Measurements from ENCODE around the gene PRDM8. TPM values are rescaled to one million over a fixed set of nuclear protein-coding genes. Genes with fewer than 3 reads are reported as not detected.

PRDM8 gene
- total RNA-seq (1 to 10 TPM in 1 of 6 donors, under 1 TPM in 5; 0.14 to 1.5 (median 0.60) TPM), polyA plus RNA-seq (under 1 TPM; 0.28 to 0.49 TPM)

- peaks cover 0 to 49% (median 7%) of the 10 kb centered on the region in 4 donors for H3K27me3 ChIP-seq
- FAIRE-seq (no peak), ATAC-seq (peak in 1 of 4 donors; percentile 3), DNase-seq (no peak)
- peak within 1 kb of the TSS in 1 of 4 donors; percentile 23 for H3K4me3 ChIP-seq
- no peak within 1 kb of the TSS for H3K27ac ChIP-seq
- intact Hi-C loops (cut with DNase I) = no loop called here
- WGBS, 2 donors = 5 to 8% methylated on average over 42 of the region's 42 CpGs
- TF ChIP-seq CTCF (IDR thresholded peaks at IDR 0.05) = no peak
- no peaks in the 10 kb centered on the region for H3K9me3 ChIP-seq
- peaks cover 0 to 6% (median 0%) of the 10 kb centered on the region in 3 donors for H3K4me1 ChIP-seq
- no peaks in the 10 kb centered on the region for H3K36me3 ChIP-seq
Observed at GRCh38 chr4:80196922-80197573, at the start of gene PRDM8. PRDM8 (plus strand) TSS chr4:80197503; CDS start chr4:80200081, 2,578 bp downstream.

- H3K36me3 ChIP-seq = no peaks in the 10 kb centered on the region
- 60 to 66% methylated on average over 1 of the region's 1 CpG for WGBS, 2 donors
- H3K27ac ChIP-seq = no peak overlapping the region
- no peaks in the 10 kb centered on the region for H3K27me3 ChIP-seq
- no peak for DNase-seq
- TF ChIP-seq CTCF (IDR thresholded peaks at IDR 0.05) = no peak
- no peak for ATAC-seq
- FAIRE-seq = no peak
- intact Hi-C loops (cut with DNase I) = no loop called here
- H3K4me3 ChIP-seq = no peak overlapping the region
- H3K9me3 ChIP-seq = no peaks in the 10 kb centered on the region
- no peaks in the 10 kb centered on the region for H3K4me1 ChIP-seq
Observed at GRCh38 chr4:80150387-80151180, 46.7 kb upstream of the PRDM8 start.

GRCh38 chr4:80151981-80152380 lies 45.3 kb upstream of the PRDM8 start:
- intact Hi-C loops (cut with DNase I) = no loop called here
- FAIRE-seq = no peak
- no peaks in the 10 kb centered on the region for H3K9me3 ChIP-seq
- no peak for DNase-seq
- H3K4me3 ChIP-seq = no peak overlapping the region
- H3K4me1 ChIP-seq = no peaks in the 10 kb centered on the region
- TF ChIP-seq CTCF (IDR thresholded peaks at IDR 0.05) = no peak
- H3K27me3 ChIP-seq = no peaks in the 10 kb centered on the region
- no peak overlapping the region for H3K27ac ChIP-seq
- ATAC-seq = no peak
- H3K36me3 ChIP-seq = no peaks in the 10 kb centered on the region
- WGBS, 2 donors = 74 to 77% methylated on average over 3 of the region's 3 CpGs

GRCh38 chr4:80153874-80154544 lies 43.3 kb upstream of the PRDM8 start:
- no peak for FAIRE-seq
- Histone ChIP-seq H3K27ac (no peak overlapping the region), H3K27me3 (no peaks in the 10 kb centered on the region), H3K4me1 (no peaks in the 10 kb centered on the region), H3K4me3 (no peak overlapping the region), H3K36me3 (no peaks in the 10 kb centered on the region), H3K9me3 (no peaks in the 10 kb centered on the region)
- WGBS, 2 donors = 71 to 76% methylated on average over 4 of the region's 4 CpGs
- no peak for TF ChIP-seq CTCF (IDR thresholded peaks at IDR 0.05)
- ATAC-seq = no peak
- no peak for DNase-seq
- intact Hi-C loops (cut with DNase I) = no loop called here
